GM19324 (cell line): ENCODE measurements around the gene RAB3IL1.

Experiments
- ATAC-seq: cut with Tn5 transposase; IDR thresholded peaks from one replicate; pipeline ENCODE4 v1.9.1; 2021; ENCODE audit warnings: mild to moderate bottlenecking, moderate library complexity; ENCODE audit not compliant: unreplicated experiment, low FRiP score

The RAB3IL1 gene

GRCh38 chr11:61871158-61871597 is 46.2 kb downstream of the RAB3IL1 start:
- no peak for ATAC-seq

GRCh38 chr11:61870541-61871031 is 46.8 kb downstream of the RAB3IL1 start:
- no peak for ATAC-seq

GRCh38 chr11:61869708-61870451 is 47.5 kb downstream of the RAB3IL1 start:
- ATAC-seq, result no peak

- ATAC-seq, result no peak
These were observed 48.0 kb downstream of the RAB3IL1 start for GRCh38 chr11:61869429-61869707.

- no peak for ATAC-seq
These were observed 48.6 kb downstream of the RAB3IL1 start for GRCh38 chr11:61868571-61869428.

GRCh38 chr11:61866958-61867343 is 50.4 kb downstream of the RAB3IL1 start:
- no peak for ATAC-seq

GRCh38 chr11:61866231-61866957 is 51.0 kb downstream of the RAB3IL1 start:
- ATAC-seq, result no peak

GRCh38 chr11:61864814-61865775 is 52.3 kb downstream of the RAB3IL1 start:
- no peak for ATAC-seq

- ATAC-seq, result no peak
These were observed 53.8 kb downstream of the RAB3IL1 start for GRCh38 chr11:61863548-61864081.

- no peak for ATAC-seq
These were observed 54.4 kb downstream of the RAB3IL1 start for GRCh38 chr11:61862714-61863547.

GRCh38 chr11:61861634-61862033 is 55.7 kb downstream of the RAB3IL1 start:
- ATAC-seq, result no peak

- ATAC-seq, result no peak
These were observed 57.1 kb downstream of the RAB3IL1 start for GRCh38 chr11:61860054-61860903.

- ATAC-seq, result no peak
These were observed 61.3 kb downstream of the RAB3IL1 start for GRCh38 chr11:61855939-61856680.

- ATAC-seq, result no peak
These were observed 62.2 kb downstream of the RAB3IL1 start for GRCh38 chr11:61854966-61855714.

GRCh38 chr11:61854206-61854895 is 63.0 kb downstream of the RAB3IL1 start:
- no peak for ATAC-seq

GRCh38 chr11:61853698-61854169 is 63.6 kb downstream of the RAB3IL1 start:
- no peak for ATAC-seq
